ENCODE measurements around the gene ZNF439.
"Not testable (repeated sequence)": the region's sequence is repeated elsewhere in the genome, so short reads cannot be mapped to it uniquely, and the experiment has no call there.

DNA sequence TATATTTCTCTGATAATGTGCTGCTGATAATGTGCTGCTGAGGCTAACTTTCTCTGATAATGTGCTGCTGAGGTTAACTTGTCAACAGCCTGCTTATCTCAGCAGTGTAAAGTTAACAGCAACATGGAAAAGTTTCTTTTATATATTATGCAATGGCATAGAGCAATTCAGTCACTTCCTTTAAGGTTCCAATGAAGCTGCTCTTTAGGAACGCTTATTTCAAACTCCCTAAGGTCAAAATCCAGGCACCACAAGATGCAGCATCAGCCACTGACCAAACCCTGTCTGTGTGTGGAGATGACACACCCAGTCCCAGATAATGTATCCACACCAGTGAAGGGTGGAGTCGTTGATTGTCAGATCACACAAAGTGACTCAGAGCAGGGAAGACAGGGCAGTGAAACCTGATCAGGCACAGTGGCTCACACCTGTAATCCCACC, 12.9 kb upstream of the ZNF439 start:
- not testable (repeated sequence) for TF ChIP-seq EZH2 (IDR thresholded peaks at IDR 0.05; ENCODE audit: insufficient read depth, poor library complexity, severe bottlenecking); EZH2phosphoT487 (IDR thresholded peaks at IDR 0.05; ENCODE audit: insufficient read depth, low read depth)
